Activated B cell treated with CpG ODN at 0.5 μM for 24 hours (primary cell): Measurements from ENCODE around the gene INO80. TPM values are rescaled to one million over a fixed set of nuclear protein-coding genes. Genes with fewer than 3 reads are reported as not detected.

Source experiments
- ATAC-seq: fragments of 200-7000 bp; cut with Tn5 transposase; one replicate; pipeline ENCODE4 v1.10.0; 2021; ENCODE audit warnings: low read depth, mild to moderate bottlenecking, moderate library complexity
- CTCF ChIA-PET: fragments of 350-600 bp; sonication (Branson Sonifier 250); formaldehyde crosslinking; loops from one replicate; lab custom pipeline; 2021; ENCODE audit warnings: antibody characterized with exemption; lab: Charles Lee
- POLR2A ChIA-PET: fragments of 350-600 bp; sonication (Branson Sonifier 250); formaldehyde crosslinking; loops from one replicate; lab custom pipeline; 2021; ENCODE audit warnings: antibody characterized with exemption; lab: Charles Lee
- DNase-seq: peaks from one replicate; pipeline ENCODE4 v3.0.0; 2022
- H3K27ac Mint-ChIP-seq: one replicate; pipeline ENCODE4 v1.8.0; 2020; ENCODE audit warnings: mixed read lengths
- H3K27me3 Mint-ChIP-seq: one replicate; pipeline ENCODE4 v1.8.0; 2021; ENCODE audit warnings: mixed read lengths
- H3K36me3 Mint-ChIP-seq: one replicate; pipeline ENCODE4 v1.8.0; 2021; ENCODE audit warnings: low read depth, mixed read lengths
- H3K4me1 Mint-ChIP-seq: one replicate; pipeline ENCODE4 v1.8.0; 2021; ENCODE audit warnings: mixed read lengths
- H3K4me3 Mint-ChIP-seq: one replicate; pipeline ENCODE4 v1.8.0; 2020; ENCODE audit warnings: mild to moderate bottlenecking, mixed read lengths
- H3K9me3 Mint-ChIP-seq: one replicate; pipeline ENCODE4 v1.8.0; 2020; ENCODE audit warnings: mixed read lengths
- intact Hi-C: fragments of 100-400 bp; cut with micrococcal nuclease; formaldehyde crosslinking; loops from one replicate; pipeline ENCODE4 v1.15.1; 2024
- total RNA-seq: library from RNA; stranded (reverse); gene quantifications from 2 replicates; pipeline ENCODE4 v1.2.3, GENCODE V29; 2022
- TF ChIP-seq, protein P1 (sequence below): fragments of 200-600 bp; IDR thresholded peaks from one replicate; pipeline ENCODE4 v1.8.0; 2022; ENCODE audit warnings: antibody characterized with exemption, mild to moderate bottlenecking

Gene INO80
- total RNA-seq, 1 donor from 2014 or later, result 38.8 TPM

GRCh38 chr15:40992241-40992741 lies 123.8 kb downstream of the INO80 start:
- Mint-ChIP-seq H3K36me3 (peaks cover 79% of the 10 kb centered on the region), H3K27me3 (no peaks in the 10 kb centered on the region), H3K4me3 (no peak overlapping the region), H3K9me3 (no peaks in the 10 kb centered on the region), H3K27ac (no peak overlapping the region), H3K4me1 (no peaks in the 10 kb centered on the region)
- intact Hi-C loops, result no loop called here
- no peak for ATAC-seq
- TF ChIP-seq, protein P1, sequence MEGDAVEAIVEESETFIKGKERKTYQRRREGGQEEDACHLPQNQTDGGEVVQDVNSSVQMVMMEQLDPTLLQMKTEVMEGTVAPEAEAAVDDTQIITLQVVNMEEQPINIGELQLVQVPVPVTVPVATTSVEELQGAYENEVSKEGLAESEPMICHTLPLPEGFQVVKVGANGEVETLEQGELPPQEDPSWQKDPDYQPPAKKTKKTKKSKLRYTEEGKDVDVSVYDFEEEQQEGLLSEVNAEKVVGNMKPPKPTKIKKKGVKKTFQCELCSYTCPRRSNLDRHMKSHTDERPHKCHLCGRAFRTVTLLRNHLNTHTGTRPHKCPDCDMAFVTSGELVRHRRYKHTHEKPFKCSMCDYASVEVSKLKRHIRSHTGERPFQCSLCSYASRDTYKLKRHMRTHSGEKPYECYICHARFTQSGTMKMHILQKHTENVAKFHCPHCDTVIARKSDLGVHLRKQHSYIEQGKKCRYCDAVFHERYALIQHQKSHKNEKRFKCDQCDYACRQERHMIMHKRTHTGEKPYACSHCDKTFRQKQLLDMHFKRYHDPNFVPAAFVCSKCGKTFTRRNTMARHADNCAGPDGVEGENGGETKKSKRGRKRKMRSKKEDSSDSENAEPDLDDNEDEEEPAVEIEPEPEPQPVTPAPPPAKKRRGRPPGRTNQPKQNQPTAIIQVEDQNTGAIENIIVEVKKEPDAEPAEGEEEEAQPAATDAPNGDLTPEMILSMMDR, result no peak
- DNase-seq, result no peak
- ChIA-PET CTCF (no interaction called here), POLR2A (no interaction called here)

- no peaks in the 10 kb centered on the region for H3K9me3 Mint-ChIP-seq
- H3K27ac Mint-ChIP-seq, result no peak overlapping the region
- H3K36me3 Mint-ChIP-seq, result peaks cover 80% of the 10 kb centered on the region
- no peak overlapping the region for H3K4me3 Mint-ChIP-seq
- TF ChIP-seq, protein P1, result no peak
- H3K27me3 Mint-ChIP-seq, result no peaks in the 10 kb centered on the region
- DNase-seq (no peak), ATAC-seq (no peak)
- CTCF ChIA-PET, result interaction anchor here (1.0 kb wide), 1 partner anchor 39 kb away, joined by 3 read pairs; the partner anchor contains the start of gene CHAC1
- POLR2A ChIA-PET, result no interaction called here
- H3K4me1 Mint-ChIP-seq, result no peaks in the 10 kb centered on the region
- intact Hi-C loops, result no loop called here
These were observed 124.7 kb downstream of the INO80 start for GRCh38 chr15:40991355-40991754.

DNA sequence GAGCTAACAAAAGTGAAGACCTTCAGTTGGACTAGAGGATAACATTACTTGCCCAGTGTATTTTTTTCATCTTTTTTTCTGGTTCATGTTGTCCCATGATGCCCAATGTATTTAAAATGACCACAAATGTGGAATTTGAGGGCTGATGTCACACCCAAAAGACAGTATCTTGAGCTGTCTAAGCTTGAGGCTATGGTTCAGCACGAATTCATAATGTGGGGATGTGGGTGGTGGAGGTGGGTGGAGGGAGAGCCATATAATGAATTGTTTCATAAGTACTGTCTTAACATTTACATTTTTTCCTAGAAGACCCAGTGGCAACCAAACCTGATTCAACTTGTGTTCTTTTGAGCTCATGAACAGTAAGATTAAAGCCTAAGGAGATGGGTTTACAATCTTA lies 125.3 kb downstream of the INO80 start:
- ChIA-PET POLR2A (no interaction called here), CTCF (interaction anchor here (1.0 kb wide), 1 partner anchor 38 kb away, joined by 3 read pairs; the partner anchor contains the start of gene CHAC1)
- intact Hi-C loops, result no loop called here
- no peaks in the 10 kb centered on the region for H3K9me3 Mint-ChIP-seq
- TF ChIP-seq, protein P1, result no peak
- H3K27ac Mint-ChIP-seq, result no peak overlapping the region
- no peak for ATAC-seq
- no peak for DNase-seq
- H3K36me3 Mint-ChIP-seq, result peaks cover 82% of the 10 kb centered on the region
- H3K4me3 Mint-ChIP-seq, result no peak overlapping the region
- H3K4me1 Mint-ChIP-seq, result no peaks in the 10 kb centered on the region
- no peaks in the 10 kb centered on the region for H3K27me3 Mint-ChIP-seq

DNA sequence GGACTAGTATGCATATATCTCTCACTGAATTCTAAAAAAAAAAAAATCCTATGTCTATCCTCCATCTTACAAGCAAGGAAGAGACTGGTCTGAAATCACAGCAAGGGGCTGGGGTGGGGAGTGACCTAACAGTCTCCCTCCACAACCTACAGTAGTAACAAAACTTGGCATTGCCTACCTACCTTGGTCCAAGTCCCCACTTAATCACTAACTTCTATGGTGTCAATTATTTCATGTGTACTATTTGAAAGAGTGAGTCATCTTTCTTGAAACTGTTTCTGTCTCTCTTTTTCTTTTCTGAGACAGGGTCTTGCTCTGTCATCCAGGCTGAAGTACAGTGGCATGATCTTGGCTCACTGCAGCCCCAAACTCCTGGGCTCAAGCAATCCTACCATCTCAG lies 126.0 kb downstream of the INO80 start:
- Mint-ChIP-seq H3K27ac (no peak overlapping the region), H3K27me3 (no peaks in the 10 kb centered on the region), H3K4me1 (no peaks in the 10 kb centered on the region), H3K4me3 (no peak overlapping the region), H3K9me3 (no peaks in the 10 kb centered on the region), H3K36me3 (peaks cover 82% of the 10 kb centered on the region)
- TF ChIP-seq, protein P1, result no peak
- CTCF ChIA-PET, result no interaction called here
- intact Hi-C loops, result no loop called here
- no peak for ATAC-seq
- POLR2A ChIA-PET, result no interaction called here
- DNase-seq, result no peak

- H3K27me3 Mint-ChIP-seq, result no peaks in the 10 kb centered on the region
These were observed 127.9 kb downstream of the INO80 start for GRCh38 chr15:40988156-40988555.

More at GRCh38 chr15:40988156-40988555, 127.9 kb downstream of the INO80 start:
- POLR2A ChIA-PET, result no interaction called here
- Mint-ChIP-seq H3K4me1 (no peaks in the 10 kb centered on the region), H3K9me3 (no peaks in the 10 kb centered on the region), H3K36me3 (peaks cover 90% of the 10 kb centered on the region), H3K27ac (no peak overlapping the region), H3K4me3 (no peak overlapping the region)
- CTCF ChIA-PET, result no interaction called here
- TF ChIP-seq, protein P1, result no peak
- DNase-seq, result no peak
- intact Hi-C loops, result no loop called here
- ATAC-seq, result no peak
